GM12872 (cell line): ENCODE measurements around the gene GALNT17.

Experiments used
- CTCF ChIP-seq: IDR thresholded peaks from 3 replicates; pipeline ENCODE4 v1.5.1; 2011; ENCODE audit warnings: low read depth, mild to moderate bottlenecking, low read length, moderate library complexity; ENCODE audit not compliant: insufficient read depth

Gene GALNT17

DNA sequence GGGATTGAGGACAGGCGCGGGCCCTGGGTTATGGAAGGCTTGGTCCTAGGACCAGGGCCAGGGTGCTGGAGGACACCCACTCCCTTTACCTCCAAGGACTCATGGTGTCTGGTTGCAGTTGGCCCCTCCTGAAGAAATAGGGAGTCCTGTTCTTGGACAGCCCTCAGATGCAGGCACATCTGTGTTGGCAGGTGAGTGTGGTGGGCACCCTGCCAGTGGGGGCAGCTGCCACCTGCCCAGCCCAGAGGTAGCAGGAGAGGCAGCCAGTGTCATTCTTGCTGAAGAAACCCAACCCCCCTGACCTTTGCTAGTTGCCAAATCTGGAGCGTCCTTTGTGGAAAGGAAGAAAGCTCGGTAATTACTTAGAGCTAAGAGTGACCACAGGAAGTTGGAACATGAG, 8.3 kb downstream of the GALNT17 start:
- TF ChIP-seq CTCF = no peak

GRCh38 chr7:71144963-71145362, 13.0 kb downstream of the GALNT17 start:
- TF ChIP-seq CTCF = no peak

DNA sequence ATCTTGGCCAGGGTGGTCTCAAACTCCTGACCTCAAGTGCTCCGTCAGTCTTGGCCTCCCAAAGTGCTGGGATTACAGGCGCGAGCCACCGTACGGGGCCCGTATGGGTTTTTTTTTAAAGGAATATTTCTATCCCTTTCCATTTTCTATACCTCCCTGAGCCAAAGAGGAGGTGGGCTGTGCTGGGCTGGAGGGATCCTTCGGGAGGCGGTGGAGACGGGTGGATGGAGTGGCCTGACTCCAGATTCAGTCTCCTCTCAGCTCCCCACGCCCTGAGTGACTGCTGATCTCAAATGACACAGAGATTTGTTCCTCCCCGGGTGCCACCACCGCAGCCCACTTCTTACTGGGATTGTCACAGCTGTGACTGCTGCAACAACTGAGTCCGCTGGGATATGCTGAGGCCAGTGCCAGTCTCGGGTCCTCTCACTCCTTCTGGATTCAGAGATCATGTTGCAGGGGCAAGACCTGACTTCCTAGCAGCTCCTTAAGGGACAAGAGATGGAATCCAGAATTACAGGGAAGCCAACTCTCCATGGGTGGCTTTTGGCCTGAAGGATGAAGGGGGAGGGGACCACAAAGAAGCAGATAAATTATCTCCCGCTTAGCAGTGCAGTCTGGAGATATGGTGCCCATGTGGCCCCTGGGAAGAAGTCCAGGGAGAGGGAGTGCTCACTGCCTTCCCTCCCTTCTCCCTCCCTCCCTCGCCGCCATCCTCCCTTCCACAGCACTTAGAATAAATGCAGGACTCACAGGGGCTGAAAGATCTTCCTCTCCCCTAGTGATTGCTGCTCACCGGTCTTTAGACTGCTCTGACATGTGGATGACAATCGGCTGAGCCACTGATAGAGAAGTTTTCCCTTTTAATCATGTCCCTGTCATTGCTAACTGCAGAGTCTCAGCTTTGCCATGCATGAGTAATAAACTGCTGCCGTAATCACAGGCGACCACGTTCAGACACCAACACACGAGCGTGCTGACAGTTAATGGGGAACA, 14.3 kb downstream of the GALNT17 start:
- TF ChIP-seq CTCF = no peak

GRCh38 chr7:71148098-71148497, 16.2 kb downstream of the GALNT17 start:
- no peak for TF ChIP-seq CTCF

DNA sequence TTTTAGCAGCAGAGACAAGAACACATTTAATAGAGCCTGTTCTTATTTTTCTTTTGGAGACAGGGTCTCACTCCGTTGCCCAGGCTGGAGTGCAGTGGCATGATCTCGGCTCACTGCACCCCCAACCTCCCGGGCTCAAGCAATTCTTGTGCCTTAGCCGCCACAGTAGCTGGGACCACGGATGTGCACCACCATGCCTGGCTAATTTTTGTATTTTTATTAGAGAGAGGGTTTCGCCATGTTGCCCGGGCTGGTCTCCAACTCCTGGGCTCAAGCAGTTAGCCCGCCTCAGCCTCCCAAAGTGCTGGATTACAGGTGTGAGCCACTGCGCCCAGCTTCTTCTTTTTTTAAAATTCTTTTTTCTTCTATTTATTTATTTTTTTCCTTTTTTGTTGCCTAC, 23.3 kb downstream of the GALNT17 start:
- TF ChIP-seq CTCF = no peak

DNA sequence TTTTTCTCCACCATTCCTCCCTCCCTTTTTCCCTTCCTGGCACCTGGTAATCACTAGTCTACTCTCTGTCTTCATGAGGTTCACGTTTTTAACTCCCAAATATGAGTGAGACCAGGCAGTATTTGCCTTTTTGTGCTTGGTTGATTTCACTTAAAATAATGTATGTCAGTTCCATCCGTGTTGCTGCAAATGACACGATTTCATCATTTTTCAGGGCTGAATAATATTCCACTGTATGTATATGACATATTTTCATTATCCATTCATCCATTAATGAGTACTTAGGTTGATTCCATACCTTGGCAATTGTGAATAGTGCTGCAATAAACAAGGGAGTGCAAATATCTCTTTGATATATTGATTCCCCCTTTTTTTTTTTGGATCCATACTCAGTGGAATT, 25.8 kb downstream of the GALNT17 start:
- TF ChIP-seq CTCF = no peak

DNA sequence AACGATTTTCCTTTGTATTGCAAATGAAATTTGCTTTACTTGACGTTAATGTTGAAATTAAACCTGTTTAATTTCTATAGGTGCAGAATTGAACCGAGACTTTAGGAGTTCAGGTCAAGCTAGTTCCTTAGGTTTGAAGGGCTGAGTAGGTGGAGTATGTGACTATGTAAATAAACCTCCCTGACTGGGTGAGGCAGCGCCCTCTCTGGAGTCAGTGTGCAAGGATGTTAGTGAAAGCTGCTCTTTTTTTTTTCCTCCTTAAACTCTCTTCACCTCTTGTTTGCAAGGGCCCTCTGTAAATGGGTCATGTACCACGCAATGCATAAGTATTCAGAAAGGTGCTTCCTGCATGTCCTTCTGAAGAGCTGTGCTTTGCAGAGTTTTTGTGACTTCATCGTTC, 33.8 kb downstream of the GALNT17 start:
- TF ChIP-seq CTCF = no peak
